Parathyroid adenoma (tissue), 2 donors: ENCODE results near the gene FKBP4.

Experiments
- H2AFZ ChIP-seq: fragments of 300-600 bp; sonication (generic); one replicate; pipeline ENCODE4 v1.7.0; 2017; ENCODE audit warnings: antibody characterized with exemption, mild to moderate bottlenecking
- H3K27ac ChIP-seq: fragments of 300-600 bp; sonication (generic); one replicate; pipeline ENCODE4 v1.7.0; 2017
- H3K27me3 ChIP-seq: fragments of 300-600 bp; sonication (generic); one replicate; pipeline ENCODE4 v1.7.0; 2017; ENCODE audit warnings: low read length; ENCODE audit not compliant: control insufficient read depth, insufficient read depth
- H3K36me3 ChIP-seq: fragments of 300-600 bp; sonication (generic); one replicate; pipeline ENCODE4 v1.7.0; 2017; ENCODE audit warnings: low read length; ENCODE audit not compliant: control insufficient read depth, insufficient read depth
- H3K4me1 ChIP-seq: fragments of 300-600 bp; sonication (generic); one replicate; pipeline ENCODE4 v1.7.0; 2017; ENCODE audit warnings: control low read depth
- H3K4me2 ChIP-seq: fragments of 300-600 bp; sonication (generic); one replicate; pipeline ENCODE4 v1.7.0; 2017; ENCODE audit warnings: low read length
- H3K4me3 ChIP-seq: fragments of 300-600 bp; sonication (generic); one replicate; pipeline ENCODE4 v1.7.0; 2017; ENCODE audit warnings: low read depth, low read length
- H3K79me2 ChIP-seq: fragments of 300-600 bp; sonication (generic); one replicate; pipeline ENCODE4 v1.7.0; 2017; ENCODE audit warnings: control low read depth
- H3K9ac ChIP-seq: fragments of 300-600 bp; sonication (generic); one replicate; pipeline ENCODE4 v1.7.0; 2017; ENCODE audit warnings: mild to moderate bottlenecking
- H3K9me3 ChIP-seq: fragments of 300-600 bp; sonication (generic); one replicate; pipeline ENCODE4 v1.7.0; 2017; ENCODE audit warnings: low read length; ENCODE audit not compliant: control insufficient read depth
- TF ChIP-seq, protein P1 (sequence below): fragments of 300-600 bp; sonication (generic); IDR thresholded peaks from one replicate; pipeline ENCODE4 v1.7.0; 2017; ENCODE audit warnings: antibody characterized with exemption, mild to moderate bottlenecking
- donor health status: primary hyperparathyroidism.

FKBP4 gene

DNA sequence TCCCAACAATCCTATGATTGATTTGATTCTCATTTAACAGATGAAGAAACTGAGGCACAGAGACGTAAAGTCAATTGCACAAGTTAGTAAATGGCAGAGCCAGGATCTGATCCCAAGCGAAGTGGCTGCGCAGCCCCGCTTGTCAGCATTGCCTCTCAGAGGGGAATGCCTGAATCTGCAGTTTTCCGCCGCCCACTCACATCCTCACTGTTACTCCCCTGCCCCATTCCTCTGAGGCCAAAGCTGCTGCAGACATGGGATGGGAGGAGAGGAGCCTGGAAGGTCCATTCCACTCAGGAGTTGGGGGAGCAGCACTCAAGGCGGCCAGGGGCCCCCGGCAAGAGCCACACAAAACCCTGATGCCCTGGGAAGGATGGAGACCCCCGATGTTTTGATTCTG lies 39.0 kb downstream of the FKBP4 start:
- H3K36me3 ChIP-seq: no peaks in the 10 kb centered on the region
- H3K4me3 ChIP-seq: no peak overlapping the region
- H3K79me2 ChIP-seq: no peaks in the 10 kb centered on the region
- H2AFZ ChIP-seq: no peak overlapping the region
- H3K9me3 ChIP-seq: no peaks in the 10 kb centered on the region
- H3K27ac ChIP-seq: no peak overlapping the region
- no peaks in the 10 kb centered on the region for H3K4me1 ChIP-seq
- H3K9ac ChIP-seq: no peak overlapping the region
- no peak overlapping the region for H3K4me2 ChIP-seq
- TF ChIP-seq, protein P1, sequence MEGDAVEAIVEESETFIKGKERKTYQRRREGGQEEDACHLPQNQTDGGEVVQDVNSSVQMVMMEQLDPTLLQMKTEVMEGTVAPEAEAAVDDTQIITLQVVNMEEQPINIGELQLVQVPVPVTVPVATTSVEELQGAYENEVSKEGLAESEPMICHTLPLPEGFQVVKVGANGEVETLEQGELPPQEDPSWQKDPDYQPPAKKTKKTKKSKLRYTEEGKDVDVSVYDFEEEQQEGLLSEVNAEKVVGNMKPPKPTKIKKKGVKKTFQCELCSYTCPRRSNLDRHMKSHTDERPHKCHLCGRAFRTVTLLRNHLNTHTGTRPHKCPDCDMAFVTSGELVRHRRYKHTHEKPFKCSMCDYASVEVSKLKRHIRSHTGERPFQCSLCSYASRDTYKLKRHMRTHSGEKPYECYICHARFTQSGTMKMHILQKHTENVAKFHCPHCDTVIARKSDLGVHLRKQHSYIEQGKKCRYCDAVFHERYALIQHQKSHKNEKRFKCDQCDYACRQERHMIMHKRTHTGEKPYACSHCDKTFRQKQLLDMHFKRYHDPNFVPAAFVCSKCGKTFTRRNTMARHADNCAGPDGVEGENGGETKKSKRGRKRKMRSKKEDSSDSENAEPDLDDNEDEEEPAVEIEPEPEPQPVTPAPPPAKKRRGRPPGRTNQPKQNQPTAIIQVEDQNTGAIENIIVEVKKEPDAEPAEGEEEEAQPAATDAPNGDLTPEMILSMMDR: no peak
- H3K27me3 ChIP-seq: no peaks in the 10 kb centered on the region

DNA sequence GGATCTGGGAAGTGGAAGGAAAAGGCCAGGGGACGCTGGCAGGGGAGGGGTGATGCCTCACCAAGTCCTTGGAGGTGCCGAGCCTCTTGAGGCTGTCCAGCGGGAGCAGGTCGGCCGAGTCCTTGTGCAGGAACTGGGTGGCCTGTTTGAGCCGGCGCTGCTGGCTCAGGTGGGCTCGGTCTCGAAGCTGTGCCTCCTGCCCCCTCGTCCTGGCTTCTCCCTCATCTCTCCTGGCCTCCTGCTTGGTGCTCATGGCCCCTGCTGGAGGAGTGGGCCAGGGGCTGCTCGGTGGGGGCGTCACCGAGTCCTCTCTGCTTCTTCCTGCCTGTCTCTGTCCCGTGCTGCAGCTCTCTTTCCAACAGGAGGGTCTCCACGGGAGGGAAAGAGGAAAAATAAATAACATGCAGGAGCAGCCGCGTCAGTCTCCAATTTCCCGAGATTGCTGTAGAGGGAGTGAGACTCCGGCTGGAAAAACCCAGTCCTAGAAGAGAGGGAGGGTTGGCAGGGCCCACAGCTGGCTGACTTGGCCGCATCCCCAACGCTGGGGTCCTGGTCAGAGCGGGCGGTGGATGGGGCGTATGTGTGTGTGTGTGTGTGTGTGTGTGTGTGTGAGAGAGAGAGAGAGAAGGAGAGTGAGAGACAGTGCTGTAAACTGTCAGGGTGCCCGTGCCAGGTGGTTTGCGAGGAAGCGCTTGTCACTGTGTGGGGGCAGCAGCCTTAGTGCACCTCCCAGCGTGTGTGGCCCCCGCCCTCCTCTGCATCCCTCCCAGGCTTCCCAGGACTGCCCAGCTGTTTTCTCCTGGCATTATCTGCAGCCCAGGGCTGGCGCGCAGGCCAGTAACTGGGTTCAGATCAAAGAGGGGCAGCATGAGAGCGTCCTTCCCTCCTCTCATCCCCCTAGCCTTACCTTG lies 40.1 kb downstream of the FKBP4 start, which contains the start of gene NRIP2:
NRIP2 (minus strand) TSS at position 455 of the 911 bp plus-strand sequence; CDS start at position 403, 52 bp downstream.
- Histone ChIP-seq H3K4me3 (no peak within 1 kb of the TSS), H3K27me3 (no peaks in the 10 kb centered on the region), H3K9ac (no peak within 1 kb of the TSS), H3K4me2 (no peak within 1 kb of the TSS), H3K79me2 (no peaks in the 10 kb centered on the region), H3K4me1 (no peaks in the 10 kb centered on the region), H3K27ac (no peak within 1 kb of the TSS), H2AFZ (no peak within 1 kb of the TSS), H3K36me3 (no peaks in the 10 kb centered on the region), H3K9me3 (no peaks in the 10 kb centered on the region)
- TF ChIP-seq, protein P1: no peak

- H3K4me3 ChIP-seq: no peak overlapping the region
- H3K79me2 ChIP-seq: no peaks in the 10 kb centered on the region
- H2AFZ ChIP-seq: no peak overlapping the region
- no peaks in the 10 kb centered on the region for H3K36me3 ChIP-seq
- no peaks in the 10 kb centered on the region for H3K4me1 ChIP-seq
- no peaks in the 10 kb centered on the region for H3K9me3 ChIP-seq
- H3K27ac ChIP-seq: no peak overlapping the region
- no peaks in the 10 kb centered on the region for H3K27me3 ChIP-seq
- no peak overlapping the region for H3K4me2 ChIP-seq
- TF ChIP-seq, protein P1: no peak
- no peak overlapping the region for H3K9ac ChIP-seq
Observed at GRCh38 chr12:2835691-2836403, 41.1 kb downstream of the FKBP4 start.

- Histone ChIP-seq H3K9me3 (no peaks in the 10 kb centered on the region), H3K4me3 (no peak overlapping the region), H3K27ac (no peak overlapping the region), H2AFZ (no peak overlapping the region), H3K9ac (no peak overlapping the region), H3K4me2 (no peak overlapping the region), H3K27me3 (no peaks in the 10 kb centered on the region), H3K36me3 (no peaks in the 10 kb centered on the region), H3K4me1 (no peaks in the 10 kb centered on the region), H3K79me2 (no peaks in the 10 kb centered on the region)
- TF ChIP-seq, protein P1: no peak
Observed at GRCh38 chr12:2836574-2836973, 41.8 kb downstream of the FKBP4 start.
